Measurements from ENCODE around the gene BSN.

The BSN gene

DNA sequence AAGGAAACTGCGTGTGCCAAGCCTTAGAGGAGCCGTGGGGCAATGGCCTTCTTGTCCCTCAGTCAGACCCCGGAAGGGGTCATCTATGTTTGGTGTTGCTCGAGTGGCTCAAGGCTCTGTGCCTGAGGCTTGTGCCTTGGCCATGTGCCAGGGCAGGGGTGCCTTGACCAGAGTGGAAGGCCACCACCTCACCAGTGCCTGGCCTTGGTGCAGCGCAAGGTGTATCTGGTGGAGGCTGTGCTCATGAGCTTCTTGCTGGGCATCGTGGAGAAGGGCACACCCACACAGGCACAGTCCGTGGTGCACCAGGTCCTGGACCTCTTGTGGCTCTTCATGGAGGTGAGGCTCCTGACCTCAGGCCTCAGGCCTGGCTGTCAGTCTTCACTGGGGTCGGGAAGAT, 145.7 kb downstream of the BSN start (continued):
- TF ChIP-seq OVOL3 (tag by site-specific recombination; IDR thresholded peaks at IDR 0.05) (no peak), ZNF660 (tag by site-specific recombination; IDR thresholded peaks at IDR 0.05) (no peak), ZNF626 (tag by site-specific recombination; IDR thresholded peaks at IDR 0.05) (no peak), ZNF248 (tag by site-specific recombination; IDR thresholded peaks at IDR 0.05) (no peak), ZNF623 (tag by site-specific recombination; IDR thresholded peaks at IDR 0.05) (no peak), ZNF670 (tag by site-specific recombination; IDR thresholded peaks at IDR 0.05; ENCODE audit: low read depth) (no peak), ZBTB48 (tag by site-specific recombination; IDR thresholded peaks at IDR 0.05) (no peak), SCRT2 (tag by site-specific recombination; IDR thresholded peaks at IDR 0.05) (no peak), IKZF3 (tag by site-specific recombination; IDR thresholded peaks at IDR 0.05) (no peak), REPIN1 (tag by site-specific recombination; IDR thresholded peaks at IDR 0.05; ENCODE audit: low read depth) (no peak)

DNA sequence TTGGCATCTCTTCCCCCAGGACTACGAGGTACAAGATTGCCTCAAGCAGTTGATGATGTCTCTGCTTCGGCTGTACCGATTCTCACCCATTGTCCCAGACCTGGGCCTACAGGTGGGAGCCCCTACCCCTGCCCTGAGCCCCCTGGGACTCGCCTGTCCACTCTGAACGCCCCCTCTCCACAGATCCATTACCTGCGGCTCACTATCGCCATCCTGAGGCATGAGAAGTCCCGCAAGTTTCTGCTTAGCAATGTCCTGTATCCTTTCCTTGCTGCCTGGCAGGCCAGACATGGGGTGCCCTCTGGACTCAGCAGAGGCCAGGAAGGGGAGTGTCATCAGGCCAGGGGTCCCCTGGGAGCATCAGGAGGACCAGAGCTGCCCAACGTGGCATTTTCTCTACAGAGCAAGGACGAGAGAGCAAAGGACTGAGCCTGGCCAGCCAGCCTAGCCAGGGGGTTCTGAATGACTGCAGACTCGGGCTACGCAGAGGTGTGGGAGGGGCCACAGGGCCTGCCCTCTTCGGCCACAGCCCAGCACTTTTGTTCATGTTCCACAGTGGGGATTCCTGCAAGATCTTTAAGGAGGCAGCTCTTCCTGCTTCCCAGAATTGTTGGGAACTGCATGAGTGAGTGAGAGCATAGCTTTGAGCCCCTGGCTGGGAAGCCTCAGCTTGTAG, 146.3 kb downstream of the BSN start:
- no peak overlapping the region for H3K4me3 ChIP-seq (ENCODE audit: low read depth, low read length)
- POLR2A ChIA-PET: interaction anchor here (0.6 kb wide), 1 partner anchor 125 kb away, joined by 3 read pairs; no protein-coding TSS in a partner anchor
- CTCF ChIA-PET: interaction anchor here (0.6 to 4.7 kb wide), 4 partner anchors 29 to 161 kb away, joined by 4 to 36 read pairs (median 10); no protein-coding TSS in a partner anchor
- TF ChIP-seq YY1 (tag by site-specific recombination; IDR thresholded peaks at IDR 0.05) (no peak), ZNF610 (tag by site-specific recombination; IDR thresholded peaks at IDR 0.05; ENCODE audit: borderline replicate concordance) (no peak), ZIC2 (tag by site-specific recombination; IDR thresholded peaks at IDR 0.05) (no peak)
- TF ChIP-seq, protein P1, sequence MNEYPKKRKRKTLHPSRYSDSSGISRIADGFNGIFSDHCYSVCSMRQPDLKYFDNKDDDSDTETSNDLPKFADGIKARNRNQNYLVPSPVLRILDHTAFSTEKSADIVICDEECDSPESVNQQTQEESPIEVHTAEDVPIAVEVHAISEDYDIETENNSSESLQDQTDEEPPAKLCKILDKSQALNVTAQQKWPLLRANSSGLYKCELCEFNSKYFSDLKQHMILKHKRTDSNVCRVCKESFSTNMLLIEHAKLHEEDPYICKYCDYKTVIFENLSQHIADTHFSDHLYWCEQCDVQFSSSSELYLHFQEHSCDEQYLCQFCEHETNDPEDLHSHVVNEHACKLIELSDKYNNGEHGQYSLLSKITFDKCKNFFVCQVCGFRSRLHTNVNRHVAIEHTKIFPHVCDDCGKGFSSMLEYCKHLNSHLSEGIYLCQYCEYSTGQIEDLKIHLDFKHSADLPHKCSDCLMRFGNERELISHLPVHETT (tag by site-specific recombination; IDR thresholded peaks at IDR 0.05): no peak
- TF ChIP-seq, protein P2, sequence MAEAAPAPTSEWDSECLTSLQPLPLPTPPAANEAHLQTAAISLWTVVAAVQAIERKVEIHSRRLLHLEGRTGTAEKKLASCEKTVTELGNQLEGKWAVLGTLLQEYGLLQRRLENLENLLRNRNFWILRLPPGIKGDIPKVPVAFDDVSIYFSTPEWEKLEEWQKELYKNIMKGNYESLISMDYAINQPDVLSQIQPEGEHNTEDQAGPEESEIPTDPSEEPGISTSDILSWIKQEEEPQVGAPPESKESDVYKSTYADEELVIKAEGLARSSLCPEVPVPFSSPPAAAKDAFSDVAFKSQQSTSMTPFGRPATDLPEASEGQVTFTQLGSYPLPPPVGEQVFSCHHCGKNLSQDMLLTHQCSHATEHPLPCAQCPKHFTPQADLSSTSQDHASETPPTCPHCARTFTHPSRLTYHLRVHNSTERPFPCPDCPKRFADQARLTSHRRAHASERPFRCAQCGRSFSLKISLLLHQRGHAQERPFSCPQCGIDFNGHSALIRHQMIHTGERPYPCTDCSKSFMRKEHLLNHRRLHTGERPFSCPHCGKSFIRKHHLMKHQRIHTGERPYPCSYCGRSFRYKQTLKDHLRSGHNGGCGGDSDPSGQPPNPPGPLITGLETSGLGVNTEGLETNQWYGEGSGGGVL (tag by site-specific recombination; IDR thresholded peaks at IDR 0.05): no peak
- H3K36me3 ChIP-seq (ENCODE audit: control insufficient read depth in 2 of 2, insufficient read depth in 1 of 2, low read length in 2 of 2): peaks cover 0 to 86% of the 10 kb centered on the region in 2 experiments; a peak in 1 of 3 replicates
- H3K9me3 ChIP-seq (ENCODE audit: control insufficient read depth, insufficient read depth, low read depth, low read length): no peaks in the 10 kb centered on the region
- no peaks in the 10 kb centered on the region for H3K4me1 ChIP-seq (ENCODE audit: control insufficient read depth, insufficient read depth, low read length)
- no peak overlapping the region for H3K27ac ChIP-seq (ENCODE audit: extremely low read depth, low read depth, low read length)

DNA sequence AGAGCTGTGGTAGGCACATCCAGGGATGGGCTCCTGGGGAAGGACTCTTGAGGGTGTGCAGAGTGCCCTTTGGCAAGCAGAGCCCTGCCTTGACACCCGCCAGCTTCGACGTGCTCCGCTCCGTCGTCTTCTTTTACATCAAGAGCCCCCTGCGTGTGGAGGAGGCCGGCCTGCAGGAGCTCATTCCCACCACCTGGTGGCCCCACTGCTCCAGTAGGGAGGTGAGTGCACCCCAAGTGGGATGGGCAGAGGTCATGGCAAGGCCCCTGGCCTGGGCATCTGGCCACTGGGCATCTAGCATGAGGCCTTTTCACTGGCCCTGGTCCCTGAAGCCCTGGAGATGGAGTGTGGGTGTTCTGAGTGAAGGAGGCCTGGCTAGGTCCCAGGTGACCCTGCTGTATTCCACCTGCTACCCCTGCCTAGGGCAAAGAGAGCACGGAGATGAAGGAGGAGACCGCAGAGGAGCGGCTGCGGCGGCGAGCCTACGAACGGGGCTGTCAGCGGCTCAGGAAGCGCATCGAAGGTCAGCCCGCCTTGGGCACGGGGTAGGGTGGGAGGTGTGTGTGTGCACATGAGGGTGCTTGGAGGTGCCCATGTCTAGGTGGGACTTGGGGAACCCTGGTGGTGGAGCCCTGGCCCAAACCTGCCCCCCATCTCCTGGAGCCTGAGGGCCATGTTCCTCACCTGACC, 147.3 kb downstream of the BSN start:
- no peaks in the 10 kb centered on the region for H3K9me3 ChIP-seq (ENCODE audit: control insufficient read depth, insufficient read depth, low read depth, low read length)
- H3K36me3 ChIP-seq (ENCODE audit: control insufficient read depth in 2 of 2, insufficient read depth in 1 of 2, low read length in 2 of 2): peaks cover 0 to 94% of the 10 kb centered on the region in 2 experiments; a peak in 1 of 3 replicates
- POLR2A ChIA-PET: interaction anchor here (0.5 to 0.6 kb wide), 2 partner anchors 135 to 660 kb away, joined by 3 to 7 read pairs; no protein-coding TSS in a partner anchor
- no peak overlapping the region for H3K4me3 ChIP-seq (ENCODE audit: low read depth, low read length)
- CTCF ChIA-PET: interaction anchor here (0.7 to 4.7 kb wide), 4 partner anchors 28 to 162 kb away, joined by 3 to 36 read pairs (median 10); no protein-coding TSS in a partner anchor
- H3K4me1 ChIP-seq (ENCODE audit: control insufficient read depth, insufficient read depth, low read length): no peaks in the 10 kb centered on the region
- no peak overlapping the region for H3K27ac ChIP-seq (ENCODE audit: extremely low read depth, low read depth, low read length)
- TF ChIP-seq, protein P3, sequence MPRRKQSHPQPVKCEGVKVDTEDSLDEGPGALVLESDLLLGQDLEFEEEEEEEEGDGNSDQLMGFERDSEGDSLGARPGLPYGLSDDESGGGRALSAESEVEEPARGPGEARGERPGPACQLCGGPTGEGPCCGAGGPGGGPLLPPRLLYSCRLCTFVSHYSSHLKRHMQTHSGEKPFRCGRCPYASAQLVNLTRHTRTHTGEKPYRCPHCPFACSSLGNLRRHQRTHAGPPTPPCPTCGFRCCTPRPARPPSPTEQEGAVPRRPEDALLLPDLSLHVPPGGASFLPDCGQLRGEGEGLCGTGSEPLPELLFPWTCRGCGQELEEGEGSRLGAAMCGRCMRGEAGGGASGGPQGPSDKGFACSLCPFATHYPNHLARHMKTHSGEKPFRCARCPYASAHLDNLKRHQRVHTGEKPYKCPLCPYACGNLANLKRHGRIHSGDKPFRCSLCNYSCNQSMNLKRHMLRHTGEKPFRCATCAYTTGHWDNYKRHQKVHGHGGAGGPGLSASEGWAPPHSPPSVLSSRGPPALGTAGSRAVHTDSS (tag by site-specific recombination; IDR thresholded peaks at IDR 0.05): no peak
- no peak for TF ChIP-seq ZNF530 (tag by site-specific recombination; IDR thresholded peaks at IDR 0.05; ENCODE audit: low read depth)
- no peak for TF ChIP-seq ZNF354C (tag by site-specific recombination; IDR thresholded peaks at IDR 0.05; ENCODE audit: borderline replicate concordance, low read depth)
- TF ChIP-seq ZFP69B (tag by site-specific recombination; IDR thresholded peaks at IDR 0.05): no peak
- no peak for TF ChIP-seq ZNF350 (tag by site-specific recombination; IDR thresholded peaks at IDR 0.05)
- TF ChIP-seq KLF16 (tag by site-specific recombination; IDR thresholded peaks at IDR 0.05): no peak
- no peak for TF ChIP-seq REPIN1 (tag by site-specific recombination; IDR thresholded peaks at IDR 0.05; ENCODE audit: low read depth)
- TF ChIP-seq ZNF426 (tag by site-specific recombination; IDR thresholded peaks at IDR 0.05): no peak
- TF ChIP-seq SALL2 (tag by site-specific recombination; IDR thresholded peaks at IDR 0.05; ENCODE audit: borderline replicate concordance): no peak
- TF ChIP-seq ZNF416 (tag by site-specific recombination; IDR thresholded peaks at IDR 0.05): no peak
- no peak for TF ChIP-seq ZNF707 (tag by site-specific recombination; IDR thresholded peaks at IDR 0.05)
- no peak for TF ChIP-seq ZNF169 (tag by site-specific recombination; IDR thresholded peaks at IDR 0.05)
- TF ChIP-seq ZNF184 (tag by site-specific recombination; IDR thresholded peaks at IDR 0.05): no peak
- no peak for TF ChIP-seq ZNF239 (tag by site-specific recombination; IDR thresholded peaks at IDR 0.05)
- no peak for TF ChIP-seq ZBTB20 (tag by site-specific recombination; IDR thresholded peaks at IDR 0.05)
- no peak for TF ChIP-seq ZNF610 (tag by site-specific recombination; IDR thresholded peaks at IDR 0.05; ENCODE audit: borderline replicate concordance)
